Measurements from ENCODE around the gene STH. TPM values are rescaled to one million over a fixed set of nuclear protein-coding genes. Genes with fewer than 3 reads are reported as not detected.

Gene STH
- total and polyA plus RNA-seq, 2 of the 4 experiments (the other 2 are of a cell fraction) = not detected

DNA sequence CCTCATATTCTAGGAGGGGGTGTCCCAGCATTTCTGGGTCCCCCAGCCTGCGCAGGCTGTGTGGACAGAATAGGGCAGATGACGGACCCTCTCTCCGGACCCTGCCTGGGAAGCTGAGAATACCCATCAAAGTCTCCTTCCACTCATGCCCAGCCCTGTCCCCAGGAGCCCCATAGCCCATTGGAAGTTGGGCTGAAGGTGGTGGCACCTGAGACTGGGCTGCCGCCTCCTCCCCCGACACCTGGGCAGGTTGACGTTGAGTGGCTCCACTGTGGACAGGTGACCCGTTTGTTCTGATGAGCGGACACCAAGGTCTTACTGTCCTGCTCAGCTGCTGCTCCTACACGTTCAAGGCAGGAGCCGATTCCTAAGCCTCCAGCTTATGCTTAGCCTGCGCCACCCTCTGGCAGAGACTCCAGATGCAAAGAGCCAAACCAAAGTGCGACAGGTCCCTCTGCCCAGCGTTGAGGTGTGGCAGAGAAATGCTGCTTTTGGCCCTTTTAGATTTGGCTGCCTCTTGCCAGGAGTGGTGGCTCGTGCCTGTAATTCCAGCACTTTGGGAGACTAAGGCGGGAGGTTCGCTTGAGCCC, 11.6 kb downstream of the STH start:
- no peak overlapping the region for H2AK9ac ChIP-seq (replicated peaks; ENCODE audit: low read depth, low read length, poor library complexity)
- H3K56ac ChIP-seq (ENCODE audit: extremely low read depth, insufficient read depth, low read length) = no peak overlapping the region
- H3K4me2 ChIP-seq (ENCODE audit: low read depth, low read length) = no peak overlapping the region
- no peak overlapping the region for H3K23ac ChIP-seq (ENCODE audit: low read depth, low read length)
- no peak overlapping the region for H3K4me3 ChIP-seq (ENCODE audit: insufficient read depth, low read depth, low read length)
- ATAC-seq (ENCODE audit: low read depth) (no peak), DNase-seq (no peak)
- H2AK5ac ChIP-seq (ENCODE audit: low read depth, low read length) = no peak overlapping the region
- in situ Hi-C loops (cut with MboI; ENCODE audit: low sequenced_read_pairs) (no loop called here), intact Hi-C loops (cut with micrococcal nuclease) (no loop called here), dilution Hi-C loops (cut with HindIII; ENCODE audit: low sequenced_read_pairs, unreplicated experiment) (no loop called here)
- no peaks in the 10 kb centered on the region for H3K36me3 ChIP-seq (ENCODE audit: control insufficient read depth, insufficient read depth, low read length)
- H3K18ac ChIP-seq (ENCODE audit: low read depth, low read length) = no peak overlapping the region
- H2BK5ac ChIP-seq (ENCODE audit: low read depth, low read length, poor library complexity, severe bottlenecking) = no peak overlapping the region
- WGBS, 2 experiments (ENCODE audit: extremely low coverage in 2 of 2, insufficient read length in 1 of 2) = 66% methylated on average over 10 of the region's 16 CpGs; no CpG with 5 or more reads in 1 of the 2 experiments
- peaks cover 3% of the 10 kb centered on the region for H3K9me1 ChIP-seq (ENCODE audit: insufficient read depth, low read length)
- H4K20me1 ChIP-seq (ENCODE audit: insufficient read depth, low read length) = no peaks in the 10 kb centered on the region
- H4K5ac ChIP-seq (ENCODE audit: low read depth, low read length) = no peak overlapping the region
- no peak overlapping the region for H3K9ac ChIP-seq (ENCODE audit: low read depth, low read length)
- no peaks in the 10 kb centered on the region for H3K79me1 ChIP-seq (ENCODE audit: low read depth in 1 of 2, low read length in 2 of 2)
- H4K8ac ChIP-seq (ENCODE audit: low read depth in 2 of 2, low read length in 2 of 2) = no peak overlapping the region
- no peak overlapping the region for H3K4ac ChIP-seq (ENCODE audit: low read depth, low read length)
- no peak overlapping the region for H2AFZ ChIP-seq (replicated peaks; ENCODE audit: low read length, poor library complexity)
- POLR2A ChIA-PET (ENCODE audit: unreplicated experiment) = no interaction called here
- CTCF ChIA-PET = no interaction called here
- BruUV-seq (replicated peaks) = no TSS peak
- peaks cover 5% of the 10 kb centered on the region for H3K27me3 ChIP-seq (ENCODE audit: control insufficient read depth, insufficient read depth, low read length)
- H2BK120ac ChIP-seq (ENCODE audit: low read depth, low read length) = no peak overlapping the region
- TF ChIP-seq BHLHE40 (IDR thresholded peaks at IDR 0.05; ENCODE audit: low read depth, low read length) (no peak), NFE2L2 (IDR thresholded peaks at IDR 0.05; ENCODE audit: low read depth, low read length) (no peak), MAFK (IDR thresholded peaks at IDR 0.05; ENCODE audit: low read depth, low read length) (no peak), POLR2A (IDR thresholded peaks at IDR 0.05; ENCODE audit: low read depth, low read length) (no peak), CEBPB (IDR thresholded peaks at IDR 0.05; ENCODE audit: low read depth, low read length) (no peak), MXI1 (IDR thresholded peaks at IDR 0.05; ENCODE audit: borderline replicate concordance, low read depth, low read length) (no peak), SMC3 (IDR thresholded peaks at IDR 0.05; ENCODE audit: low read depth, low read length) (no peak)
- TF ChIP-seq, protein P1, sequence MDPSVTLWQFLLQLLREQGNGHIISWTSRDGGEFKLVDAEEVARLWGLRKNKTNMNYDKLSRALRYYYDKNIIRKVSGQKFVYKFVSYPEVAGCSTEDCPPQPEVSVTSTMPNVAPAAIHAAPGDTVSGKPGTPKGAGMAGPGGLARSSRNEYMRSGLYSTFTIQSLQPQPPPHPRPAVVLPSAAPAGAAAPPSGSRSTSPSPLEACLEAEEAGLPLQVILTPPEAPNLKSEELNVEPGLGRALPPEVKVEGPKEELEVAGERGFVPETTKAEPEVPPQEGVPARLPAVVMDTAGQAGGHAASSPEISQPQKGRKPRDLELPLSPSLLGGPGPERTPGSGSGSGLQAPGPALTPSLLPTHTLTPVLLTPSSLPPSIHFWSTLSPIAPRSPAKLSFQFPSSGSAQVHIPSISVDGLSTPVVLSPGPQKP (IDR thresholded peaks at IDR 0.05; ENCODE audit: borderline replicate concordance, low read depth, low read length) = no peak
- TF ChIP-seq, protein P2, sequence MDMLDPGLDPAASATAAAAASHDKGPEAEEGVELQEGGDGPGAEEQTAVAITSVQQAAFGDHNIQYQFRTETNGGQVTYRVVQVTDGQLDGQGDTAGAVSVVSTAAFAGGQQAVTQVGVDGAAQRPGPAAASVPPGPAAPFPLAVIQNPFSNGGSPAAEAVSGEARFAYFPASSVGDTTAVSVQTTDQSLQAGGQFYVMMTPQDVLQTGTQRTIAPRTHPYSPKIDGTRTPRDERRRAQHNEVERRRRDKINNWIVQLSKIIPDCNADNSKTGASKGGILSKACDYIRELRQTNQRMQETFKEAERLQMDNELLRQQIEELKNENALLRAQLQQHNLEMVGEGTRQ (IDR thresholded peaks at IDR 0.05; ENCODE audit: low read depth, low read length) = no peak
- H2BK15ac ChIP-seq (ENCODE audit: low read depth, low read length) = no peak overlapping the region
- H3K14ac ChIP-seq (replicated peaks; ENCODE audit: low read depth, low read length) = no peak overlapping the region
- H3K4me1 ChIP-seq (ENCODE audit: control insufficient read depth, insufficient read depth, low read length) = peaks cover 7% of the 10 kb centered on the region
- no peak overlapping the region for H4K91ac ChIP-seq (ENCODE audit: insufficient read depth, low read depth, low read length)
- no peaks in the 10 kb centered on the region for H3K9me3 ChIP-seq (ENCODE audit: control insufficient read depth, insufficient read depth, low read length)
- no peak overlapping the region for H3K27ac ChIP-seq (ENCODE audit: insufficient read depth, low read length)
- no peak overlapping the region for H2BK20ac ChIP-seq (ENCODE audit: low read depth, low read length)

Measured in IMR-90 (cell line).